Epidermal melanocyte (primary cell): Measurements from ENCODE around the gene EPM2A.
"Not testable (repeated sequence)": the region's sequence is repeated elsewhere in the genome, so short reads cannot be mapped to it uniquely, and the experiment has no call there.

ENCODE experiments used
- DNase-seq: peaks from one replicate; pipeline ENCODE4 v3.0.0; 2011; ENCODE audit warnings: low spot score; ENCODE audit not compliant: insufficient read length

Gene EPM2A

DNA sequence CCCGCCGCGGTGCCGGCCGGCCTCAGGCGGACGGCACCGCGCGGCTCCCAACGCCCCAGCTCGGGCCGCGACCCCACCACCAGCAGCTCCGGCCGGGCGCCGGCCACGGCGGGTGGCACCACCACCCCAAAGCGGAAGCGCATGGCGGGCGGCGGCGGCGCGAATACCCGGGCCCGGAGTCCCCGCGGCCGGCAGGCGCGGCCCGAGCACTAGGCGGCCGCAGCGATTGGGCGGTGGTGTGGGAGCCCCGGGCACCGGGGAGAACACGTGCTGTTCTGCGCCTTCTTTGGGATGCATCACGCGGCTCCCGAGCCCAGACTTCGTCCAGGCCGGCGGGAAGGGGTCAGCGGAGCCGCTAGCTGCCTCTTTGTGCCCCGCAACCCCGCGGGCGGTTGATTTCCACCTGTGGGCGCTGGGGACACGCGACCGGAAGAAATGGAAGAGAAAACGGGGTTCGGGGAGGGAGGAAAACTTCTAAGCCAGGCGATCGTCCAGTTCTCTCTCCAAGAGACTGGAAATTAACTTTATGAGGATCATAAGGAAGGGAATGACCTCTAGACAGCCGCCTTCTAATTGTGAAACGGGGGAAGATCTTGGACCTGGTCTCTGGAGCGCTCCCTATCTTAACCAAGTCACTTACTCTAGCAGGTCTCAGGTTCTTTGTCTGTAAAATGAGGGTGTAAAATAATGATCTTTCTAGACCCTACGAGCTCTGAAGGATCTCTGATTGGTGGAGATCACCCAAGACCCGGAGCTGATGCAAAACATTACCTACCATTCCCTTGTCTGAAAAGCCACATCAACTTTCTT is at the start of gene EPM2A:
EPM2A (minus strand) TSS at position 165 of the 810 bp plus-strand sequence; CDS start at position 143, 22 bp downstream.
- peak; percentile 41 for DNase-seq

DNA sequence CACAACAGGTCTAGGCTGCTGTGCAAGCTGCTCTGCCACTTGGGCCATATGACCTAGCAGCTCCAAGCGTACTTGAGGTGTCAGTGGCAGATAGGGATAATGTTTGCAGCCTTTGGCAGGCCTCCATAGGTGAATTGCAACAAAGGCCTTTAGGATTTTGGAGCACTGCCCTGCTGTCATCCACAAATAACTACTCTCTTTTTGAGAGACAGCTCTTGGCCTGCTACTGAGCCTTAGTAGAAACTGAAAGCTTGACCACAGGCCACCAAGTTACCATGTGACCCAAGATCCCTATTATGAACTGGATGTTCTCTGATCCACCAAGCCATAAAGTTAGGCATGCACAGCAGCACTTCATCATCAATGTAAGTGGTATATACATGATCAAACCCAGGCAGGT is 49.4 kb upstream of the EPM2A start:
- no peak for DNase-seq

DNA sequence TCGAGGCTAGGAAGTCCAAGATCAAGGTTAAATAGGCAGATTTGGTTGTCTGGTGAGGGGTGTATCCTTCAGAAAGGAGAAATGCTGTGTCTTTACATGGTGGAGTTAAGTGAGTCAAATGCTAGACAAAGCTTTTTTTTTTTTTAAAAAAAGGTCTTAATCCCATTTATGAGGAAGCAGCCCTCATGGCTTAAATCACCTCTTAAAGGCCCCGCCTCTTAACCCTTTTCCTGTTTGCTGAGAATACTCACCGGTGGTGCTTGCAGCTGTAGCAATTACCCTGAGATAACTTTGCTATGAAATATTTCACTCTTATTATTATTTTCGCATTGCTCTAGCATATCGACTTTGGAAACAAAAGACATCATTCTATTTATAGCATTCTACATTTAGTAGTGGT is 48.5 kb upstream of the EPM2A start:
- no peak for DNase-seq

- no peak for DNase-seq
Observed at GRCh38 chr6:145772846-145773245, 37.5 kb upstream of the EPM2A start.

- no peak for DNase-seq
Observed at GRCh38 chr6:145765449-145765848, 30.1 kb upstream of the EPM2A start.

- no peak for DNase-seq
Observed at GRCh38 chr6:145763742-145764141, 28.4 kb upstream of the EPM2A start.

DNA sequence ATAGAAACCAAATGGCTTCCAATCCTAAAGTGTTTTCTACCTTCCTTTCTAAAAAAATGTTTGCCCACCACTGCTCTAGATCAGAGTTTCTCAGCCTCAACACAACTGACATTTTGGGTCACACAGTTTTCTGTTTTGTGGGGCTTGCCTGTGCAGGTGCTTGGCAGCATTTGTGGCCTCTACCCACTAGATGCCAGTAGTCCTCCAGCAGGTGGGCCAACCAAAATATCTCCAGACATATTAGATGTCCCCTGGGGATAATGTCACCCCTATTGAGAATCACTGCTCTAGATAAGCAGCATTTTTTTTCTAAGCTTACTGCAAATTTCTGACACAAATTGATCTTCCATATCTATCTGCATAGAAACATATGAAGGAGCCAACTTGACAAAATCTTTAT is 26.3 kb upstream of the EPM2A start:
- DNase-seq: no peak

- no peak for DNase-seq
Observed at GRCh38 chr6:145758113-145758512, 22.8 kb upstream of the EPM2A start.

GRCh38 chr6:145756170-145756662 is 20.9 kb upstream of the EPM2A start:
- DNase-seq: peak; percentile 25

DNA sequence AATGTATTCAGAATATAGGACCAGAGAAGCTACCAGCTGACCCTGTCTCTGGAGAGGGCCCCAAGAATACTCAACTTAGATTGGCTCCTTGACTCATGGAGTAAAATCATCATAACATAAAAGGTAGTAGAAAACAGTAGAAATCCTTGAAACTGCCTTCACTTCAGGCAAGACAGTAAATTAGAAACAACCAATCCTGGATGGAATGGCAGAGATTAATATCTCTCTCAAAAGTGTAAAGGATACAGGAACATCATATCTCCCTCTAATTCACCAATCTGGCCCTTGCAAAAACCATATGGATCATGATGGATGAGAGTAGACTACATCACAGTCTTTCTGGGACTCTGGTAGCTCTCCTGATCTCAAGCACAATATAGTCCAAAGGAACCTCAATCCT is 20.4 kb upstream of the EPM2A start:
- DNase-seq: no peak

- DNase-seq: no peak
Observed at GRCh38 chr6:145752638-145753037, 17.3 kb upstream of the EPM2A start.

- no peak for DNase-seq
Observed at GRCh38 chr6:145749632-145750031, 14.3 kb upstream of the EPM2A start.

- DNase-seq: no peak
Observed at GRCh38 chr6:145745861-145746260, 10.5 kb upstream of the EPM2A start.

GRCh38 chr6:145744619-145745018 is 9.3 kb upstream of the EPM2A start:
- no peak for DNase-seq

- DNase-seq: no peak
Observed at GRCh38 chr6:145743332-145743731, 8.0 kb upstream of the EPM2A start.

GRCh38 chr6:145742472-145742871 is 7.2 kb upstream of the EPM2A start:
- DNase-seq: not testable (repeated sequence)

GRCh38 chr6:145739685-145740084 is 4.4 kb upstream of the EPM2A start:
- DNase-seq: not testable (repeated sequence)

GRCh38 chr6:145738265-145738664 is 2.9 kb upstream of the EPM2A start:
- no peak for DNase-seq

GRCh38 chr6:145736661-145737144 is 1.4 kb upstream of the EPM2A start:
- DNase-seq: no peak

- DNase-seq: peak; percentile 42
Observed at GRCh38 chr6:145734486-145735355, 599 bp downstream of the EPM2A start.

GRCh38 chr6:145733810-145734209 is 1.5 kb downstream of the EPM2A start:
- no peak for DNase-seq

GRCh38 chr6:145733207-145733606 is 2.1 kb downstream of the EPM2A start:
- no peak for DNase-seq
